Measurements from ENCODE around the gene DAZAP1.

Gene DAZAP1

GRCh38 chr19:1482361-1483130, 75.2 kb downstream of the DAZAP1 start:
- Mint-ChIP-seq H3K4me1 (peaks cover 19% of the 10 kb centered on the region), H3K9me3 (no peaks in the 10 kb centered on the region), H3K27me3 (no peaks in the 10 kb centered on the region), H3K4me3 (no peak overlapping the region), H3K27ac (no peak overlapping the region)
- ATAC-seq (no peak), DNase-seq (no peak)

DNA sequence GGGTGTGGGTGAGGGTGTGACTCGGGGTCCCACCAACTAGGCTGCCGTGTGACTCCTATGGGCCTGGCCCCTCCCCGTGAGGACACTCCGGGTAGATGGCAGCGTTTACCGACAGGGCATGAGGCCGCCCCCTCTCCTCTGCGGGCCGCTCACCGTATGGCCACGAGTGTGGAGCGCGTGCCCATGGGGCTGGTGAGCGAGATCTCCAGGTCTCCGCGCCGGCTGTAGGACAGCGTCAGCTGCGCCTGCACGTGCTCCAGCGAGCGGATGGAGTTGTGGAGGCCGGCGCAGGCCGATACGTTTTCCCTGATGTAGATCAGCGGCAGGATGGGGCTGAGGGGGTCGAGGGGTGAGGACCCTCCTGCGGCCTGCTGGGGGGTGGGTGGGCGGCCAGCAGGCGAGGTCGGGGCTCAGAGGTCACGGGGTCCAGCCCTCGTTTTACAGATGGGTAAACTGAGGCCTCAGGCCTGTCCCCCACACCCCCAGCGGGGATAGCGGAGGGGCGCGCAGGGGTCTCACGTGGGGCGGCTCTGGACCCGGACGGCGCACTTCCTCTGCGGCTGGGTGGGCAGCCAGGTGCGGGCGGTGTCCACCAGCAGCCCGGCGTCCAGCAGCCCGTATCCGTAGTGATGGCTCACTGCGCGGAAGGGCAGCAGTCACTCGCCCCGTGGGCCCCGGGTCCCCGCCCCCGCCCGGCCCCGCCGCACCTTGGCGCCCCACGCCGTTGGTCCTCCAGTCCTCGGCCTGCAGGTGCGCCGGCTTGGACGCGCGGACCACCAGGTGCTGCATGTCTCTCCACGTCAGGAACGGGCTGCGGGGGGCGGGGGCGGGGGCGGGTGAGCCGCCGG, 76.0 kb downstream of the DAZAP1 start:
- DNase-seq, result no peak
- Mint-ChIP-seq H3K27me3 (no peaks in the 10 kb centered on the region), H3K27ac (no peak overlapping the region), H3K4me3 (no peak overlapping the region), H3K4me1 (peaks cover 16% of the 10 kb centered on the region), H3K9me3 (no peaks in the 10 kb centered on the region)
- ATAC-seq, result no peak

DNA sequence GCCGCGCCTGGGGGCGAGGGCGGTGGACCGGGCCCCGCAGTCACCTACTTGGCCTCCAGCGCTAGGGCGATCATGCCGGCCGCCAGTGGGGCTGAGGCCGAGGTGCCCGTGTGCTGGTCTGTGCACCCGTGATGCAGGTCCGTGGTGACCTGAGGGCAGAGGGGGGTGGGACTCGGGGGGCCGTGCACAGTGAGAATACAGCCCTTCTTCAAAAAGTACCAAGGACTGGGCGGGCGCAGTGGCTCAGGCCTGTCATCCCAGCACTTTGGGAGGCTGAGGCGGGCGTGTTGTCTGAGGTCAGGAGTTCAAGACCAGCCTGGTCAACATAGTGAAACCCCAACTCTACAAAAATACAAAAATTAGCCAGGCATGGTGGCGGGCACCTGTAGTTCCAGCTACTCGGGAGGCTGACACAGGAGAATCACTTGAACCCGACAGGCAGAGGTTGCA, 76.6 kb downstream of the DAZAP1 start:
- Mint-ChIP-seq H3K27ac (no peak overlapping the region), H3K4me1 (peaks cover 17% of the 10 kb centered on the region), H3K4me3 (no peak overlapping the region), H3K27me3 (no peaks in the 10 kb centered on the region), H3K9me3 (no peaks in the 10 kb centered on the region)
- no peak for ATAC-seq
- no peak for DNase-seq
